HEK293 (cell line): ENCODE data around the gene NFKBIZ.
A peak's percentile ranks its signal among the peaks of the same experiment; 100 is the strongest.

ENCODE experiments used
- CTCF ChIA-PET: fragments of 350-600 bp; formaldehyde crosslinking; extraction: SDS; loops from one replicate; lab custom pipeline; 2021; ENCODE audit warnings: antibody characterized with exemption; lab: Yijun Ruan, JAX
- POLR2A ChIA-PET: fragments of 300-600 bp; formaldehyde crosslinking; extraction: SDS; loops from one replicate; lab custom pipeline; 2020; ENCODE audit warnings: antibody characterized with exemption, inconsistent platforms; lab: Yijun Ruan, JAX
- H3K27ac ChIP-seq: fragments of 200-500 bp; sonication (Bioruptor generic); 2 replicates; pipeline ENCODE4 v1.5.1; 2014; ENCODE audit warnings: low read depth, low read length, control low read depth, inconsistent platforms; ENCODE audit errors: extremely low read depth
- H3K36me3 ChIP-seq, 2 experiments: fragments of 200-500 bp in 1 of 2; sonication (Bioruptor generic) in 1 of 2; 1 replicate in 1 of 2; 2 replicates in 1 of 2; pipeline ENCODE4 v1.5.1; 2014 to 2017; ENCODE audit warnings: inconsistent platforms in 2 of 2, low read length in 2 of 2; ENCODE audit not compliant: control insufficient read depth in 2 of 2, insufficient read depth in 1 of 2
- H3K4me1 ChIP-seq: fragments of 200-500 bp; sonication (Bioruptor generic); 2 replicates; pipeline ENCODE4 v1.5.1; 2014; ENCODE audit warnings: mild to moderate bottlenecking, low read length, inconsistent platforms; ENCODE audit not compliant: control insufficient read depth, insufficient read depth
- H3K4me3 ChIP-seq: 2 replicates; pipeline ENCODE4 v1.5.1; 2011; ENCODE audit warnings: low read depth, mild to moderate bottlenecking, control low read depth, low read length, moderate library complexity
- H3K9me3 ChIP-seq: fragments of 200-500 bp; sonication (Bioruptor generic); 2 replicates; pipeline ENCODE4 v1.5.1; 2014; ENCODE audit warnings: low read depth, low read length, inconsistent platforms; ENCODE audit not compliant: control insufficient read depth, insufficient read depth
- BCL11B ChIP-seq: fragments of 450-650 bp; formaldehyde crosslinking; IDR thresholded peaks from 2 replicates; pipeline ENCODE4 v1.5.1; 2016; ENCODE audit warnings: low read depth, missing biosample characterization, missing genetic modification characterization
- CTCF ChIP-seq: fragments of 450-650 bp; formaldehyde crosslinking; IDR thresholded peaks from 2 replicates; pipeline ENCODE4 v1.5.1; 2016; ENCODE audit warnings: missing biosample characterization, missing genetic modification characterization
- INSM2 ChIP-seq: fragments of 450-650 bp; formaldehyde crosslinking; IDR thresholded peaks from 2 replicates; pipeline ENCODE4 v1.5.1; 2016; ENCODE audit warnings: missing biosample characterization, missing genetic modification characterization
- KLF8 ChIP-seq: fragments of 450-650 bp; formaldehyde crosslinking; IDR thresholded peaks from 2 replicates; pipeline ENCODE4 v1.5.1; 2016; ENCODE audit warnings: missing biosample characterization, missing genetic modification characterization
- SCRT2 ChIP-seq: fragments of 450-650 bp; formaldehyde crosslinking; IDR thresholded peaks from 2 replicates; pipeline ENCODE4 v1.5.1; 2016; ENCODE audit warnings: missing biosample characterization, missing genetic modification characterization
- WT1 ChIP-seq: fragments of 450-650 bp; formaldehyde crosslinking; IDR thresholded peaks from 2 replicates; pipeline ENCODE4 v1.5.1; 2016; ENCODE audit warnings: missing biosample characterization, missing genetic modification characterization
- YY2 ChIP-seq: fragments of 450-650 bp; formaldehyde crosslinking; IDR thresholded peaks from 2 replicates; pipeline ENCODE4 v1.5.1; 2016; ENCODE audit warnings: missing biosample characterization, missing genetic modification characterization
- ZBTB17 ChIP-seq: fragments of 450-650 bp; formaldehyde crosslinking; IDR thresholded peaks from 2 replicates; pipeline ENCODE4 v1.5.1; 2016; ENCODE audit warnings: missing biosample characterization, missing genetic modification characterization
- ZBTB44 ChIP-seq: fragments of 450-650 bp; IDR thresholded peaks from 2 replicates; pipeline ENCODE4 v1.5.1; 2018; ENCODE audit warnings: missing biosample characterization, mild to moderate bottlenecking, missing genetic modification characterization
- ZFP3 ChIP-seq: fragments of 450-650 bp; formaldehyde crosslinking; IDR thresholded peaks from 2 replicates; pipeline ENCODE4 v1.5.1; 2016; ENCODE audit warnings: low read depth, missing biosample characterization, missing genetic modification characterization
- ZNF133 ChIP-seq: fragments of 450-650 bp; formaldehyde crosslinking; IDR thresholded peaks from 2 replicates; pipeline ENCODE4 v1.5.1; 2016; ENCODE audit warnings: missing biosample characterization, missing genetic modification characterization
- ZNF211 ChIP-seq: fragments of 450-650 bp; formaldehyde crosslinking; IDR thresholded peaks from 2 replicates; pipeline ENCODE4 v1.5.1; 2016; ENCODE audit warnings: low read depth, missing biosample characterization, missing genetic modification characterization
- ZNF394 ChIP-seq: fragments of 450-650 bp; formaldehyde crosslinking; IDR thresholded peaks from 2 replicates; pipeline ENCODE4 v1.5.1; 2016; ENCODE audit warnings: missing biosample characterization, missing genetic modification characterization, mild to moderate bottlenecking, moderate library complexity, borderline replicate concordance
- ZNF560 ChIP-seq: fragments of 450-650 bp; formaldehyde crosslinking; IDR thresholded peaks from 2 replicates; pipeline ENCODE4 v1.5.1; 2017; ENCODE audit warnings: missing biosample characterization, missing genetic modification characterization, borderline replicate concordance
- ZNF561 ChIP-seq: fragments of 450-650 bp; IDR thresholded peaks from 2 replicates; pipeline ENCODE4 v1.5.1; 2018; ENCODE audit warnings: missing biosample characterization, missing genetic modification characterization, borderline replicate concordance
- ZNF768 ChIP-seq: fragments of 450-650 bp; formaldehyde crosslinking; IDR thresholded peaks from 2 replicates; pipeline ENCODE4 v1.5.1; 2018; ENCODE audit warnings: missing biosample characterization, mild to moderate bottlenecking, missing genetic modification characterization
- ZNF776 ChIP-seq: fragments of 450-650 bp; formaldehyde crosslinking; IDR thresholded peaks from 2 replicates; pipeline ENCODE4 v1.5.0; 2017; ENCODE audit warnings: missing biosample characterization, missing genetic modification characterization, borderline replicate concordance

Gene NFKBIZ

GRCh38 chr3:101857301-101857741 lies 8.0 kb downstream of the NFKBIZ start:
- TF ChIP-seq SCRT2 (tag by site-specific recombination) (peak; percentile 34; the same call in 1 of the 2 replicates), WT1 (tag by site-specific recombination) (no peak)
- H3K4me1 ChIP-seq, result no peaks in the 10 kb centered on the region
- no peak overlapping the region for H3K4me3 ChIP-seq
- peaks cover 40 to 91% of the 10 kb centered on the region in 2 experiments for H3K36me3 ChIP-seq
- POLR2A ChIA-PET, result no interaction called here
- CTCF ChIA-PET, result interaction anchor here (0.6 kb wide), 1 partner anchor 372 kb away, joined by 3 read pairs; no protein-coding TSS in a partner anchor
- no peaks in the 10 kb centered on the region for H3K9me3 ChIP-seq
- H3K27ac ChIP-seq, result no peak overlapping the region

- ChIA-PET CTCF (no interaction called here), POLR2A (no interaction called here)
- Histone ChIP-seq H3K36me3 (peaks cover 34 to 79% of the 10 kb centered on the region in 2 experiments), H3K4me1 (no peaks in the 10 kb centered on the region), H3K27ac (no peak overlapping the region), H3K9me3 (no peaks in the 10 kb centered on the region)
- no peak for TF ChIP-seq ZNF560 (tag by site-specific recombination)
- TF ChIP-seq ZNF776 (tag by site-specific recombination), result no peak
- TF ChIP-seq ZNF133 (tag by site-specific recombination), result no peak
- TF ChIP-seq KLF8 (tag by site-specific recombination), result no peak
- TF ChIP-seq ZNF561 (tag by site-specific recombination), result no peak
- TF ChIP-seq ZBTB44, result no peak
- no peak for TF ChIP-seq ZNF394 (tag by site-specific recombination)
- TF ChIP-seq ZNF768 (tag by site-specific recombination), result no peak
- TF ChIP-seq YY2 (tag by site-specific recombination), result no peak
- TF ChIP-seq INSM2 (tag by site-specific recombination), result no peak
- TF ChIP-seq ZBTB17 (tag by site-specific recombination), result no peak
- no peak for TF ChIP-seq ZFP3 (tag by site-specific recombination)
- TF ChIP-seq CTCF (tag by site-specific recombination), result no peak
- no peak for TF ChIP-seq BCL11B (tag by site-specific recombination)
- no peak for TF ChIP-seq ZNF211 (tag by site-specific recombination)
- TF ChIP-seq, all 188 proteins: peak for 0
- no peak overlapping the region for H3K4me3 ChIP-seq
Observed at GRCh38 chr3:101858464-101859030, 9.2 kb downstream of the NFKBIZ start.
